Tibial nerve (tissue), 4 donors: ENCODE data around the gene PTPRK.

ENCODE experiments used
- CTCF ChIP-seq, 5 experiments: fragments of 200-600 bp in 3 of 5; fragments of 450-650 bp in 2 of 5; sonication (generic) in 3 of 5; IDR thresholded peaks; one replicate each; pipeline ENCODE4 v1.5.1; 2016 to 2019; ENCODE audit warnings: antibody characterized with exemption in 5 of 5, mild to moderate bottlenecking in 3 of 5, moderate library complexity in 2 of 5
- EP300 ChIP-seq, 2 donors: sonication (generic); formaldehyde crosslinking; IDR thresholded peaks; one replicate each; pipeline ENCODE4 v1.6.1; 2017; ENCODE audit warnings: antibody characterized with exemption in 2 of 2, mild to moderate bottlenecking in 1 of 2
- POLR2A ChIP-seq, 2 donors: fragments of 450-650 bp; IDR thresholded peaks; one replicate each; pipeline ENCODE4 v1.6.1; 2017; ENCODE audit warnings: antibody characterized with exemption in 2 of 2, mild to moderate bottlenecking in 2 of 2, moderate library complexity in 2 of 2

GRCh38 chr6:128057946-128058345 is 462.5 kb downstream of the PTPRK start:
- TF ChIP-seq CTCF (IDR thresholded peaks at IDR 0.05): no peak
- no peak for TF ChIP-seq POLR2A (IDR thresholded peaks at IDR 0.05)
- no peak for TF ChIP-seq EP300 (IDR thresholded peaks at IDR 0.05)
